DOHH2 (cell line): ENCODE data around the gene SEMA6A.

ENCODE experiments used
- H3F3A ChIP-seq: fragments of 200-600 bp; sonication (generic), shearing (Covaris generic); 2 replicates; pipeline ENCODE4 v1.6.0; 2016; ENCODE audit warnings: antibody characterized with exemption, mild to moderate bottlenecking; ENCODE audit not compliant: control insufficient read depth, insufficient read depth
- H3K27ac ChIP-seq: fragments of 200-600 bp; sonication (generic); 2 replicates; pipeline ENCODE4 v1.5.1; 2014; ENCODE audit warnings: low read depth, mild to moderate bottlenecking, low read length, moderate library complexity
- H3K27me3 ChIP-seq: fragments of 200-600 bp; sonication (generic); 2 replicates; pipeline ENCODE4 v1.6.1; 2014; ENCODE audit warnings: mild to moderate bottlenecking, low read length, mixed read lengths; ENCODE audit not compliant: control insufficient read depth
- H3K36me3 ChIP-seq: fragments of 200-600 bp; sonication (generic); 2 replicates; pipeline ENCODE4 v1.6.1; 2014; ENCODE audit warnings: mild to moderate bottlenecking, low read length, moderate library complexity, mixed read lengths; ENCODE audit not compliant: control insufficient read depth
- H3K4me1 ChIP-seq: fragments of 200-600 bp; sonication (generic); 2 replicates; pipeline ENCODE4 v1.6.1; 2014; ENCODE audit warnings: mild to moderate bottlenecking, low read length, mixed read lengths; ENCODE audit not compliant: control insufficient read depth
- H3K4me2 ChIP-seq: fragments of 200-600 bp; sonication (generic); 2 replicates; pipeline ENCODE4 v1.6.0; 2014; ENCODE audit warnings: mild to moderate bottlenecking, low read length, moderate library complexity
- H3K4me3 ChIP-seq: fragments of 200-600 bp; sonication (generic); 2 replicates; pipeline ENCODE4 v1.5.1; 2014; ENCODE audit warnings: mild to moderate bottlenecking, low read length, mixed read lengths
- H3K79me2 ChIP-seq: fragments of 200-600 bp; sonication (generic); 2 replicates; pipeline ENCODE4 v1.6.1; 2014; ENCODE audit warnings: mild to moderate bottlenecking, low read length, mixed read lengths; ENCODE audit not compliant: control insufficient read depth
- H3K9me2 ChIP-seq: fragments of 200-600 bp; sonication (generic); replicated peaks from 2 replicates; pipeline ENCODE4 v1.6.1; 2014; ENCODE audit warnings: mild to moderate bottlenecking, low read length, mixed read lengths; ENCODE audit not compliant: control insufficient read depth
- H3K9me3 ChIP-seq: fragments of 200-600 bp; sonication (generic); 2 replicates; pipeline ENCODE4 v1.6.1; 2014; ENCODE audit warnings: antibody characterized with exemption, low read length, mixed read lengths; ENCODE audit not compliant: control insufficient read depth, insufficient read depth
- H4K20me1 ChIP-seq: fragments of 200-600 bp; sonication (generic); 2 replicates; pipeline ENCODE4 v1.6.0; 2014; ENCODE audit warnings: low read depth, mild to moderate bottlenecking, antibody characterized with exemption, low read length, moderate library complexity; ENCODE audit not compliant: control insufficient read depth, insufficient read depth
- CTCF ChIP-seq: fragments of 200-600 bp; sonication (generic); IDR thresholded peaks from one replicate; pipeline ENCODE4 v1.5.1; 2014; ENCODE audit warnings: antibody characterized with exemption, mild to moderate bottlenecking, low read depth, low read length; ENCODE audit not compliant: poor library complexity, severe bottlenecking
- EZH2phosphoT487 ChIP-seq: fragments of 200-600 bp; sonication (generic); IDR thresholded peaks from 2 replicates; pipeline ENCODE4 v1.6.1; 2017; ENCODE audit warnings: borderline replicate concordance, mild to moderate bottlenecking, antibody characterized with exemption, low read length, moderate library complexity, mixed read lengths

SEMA6A gene

GRCh38 chr5:116423141-116423540 lies 151.5 kb downstream of the SEMA6A start:
- Histone ChIP-seq H3F3A (no peaks in the 10 kb centered on the region), H3K27me3 (no peaks in the 10 kb centered on the region), H4K20me1 (no peaks in the 10 kb centered on the region), H3K4me3 (no peak overlapping the region), H3K27ac (no peak overlapping the region), H3K4me2 (no peak overlapping the region), H3K79me2 (no peaks in the 10 kb centered on the region), H3K9me3 (no peaks in the 10 kb centered on the region), H3K4me1 (no peaks in the 10 kb centered on the region), H3K9me2 (no peaks in the 10 kb centered on the region), H3K36me3 (no peaks in the 10 kb centered on the region)
- TF ChIP-seq EZH2phosphoT487: no peak
- no peak for TF ChIP-seq CTCF

- Histone ChIP-seq H3K9me3 (no peaks in the 10 kb centered on the region), H3K27me3 (no peaks in the 10 kb centered on the region), H3K9me2 (no peaks in the 10 kb centered on the region), H3K4me3 (no peak overlapping the region), H3K36me3 (no peaks in the 10 kb centered on the region), H3K27ac (no peak overlapping the region), H3K4me1 (no peaks in the 10 kb centered on the region), H3K4me2 (no peak overlapping the region), H3F3A (no peaks in the 10 kb centered on the region), H3K79me2 (no peaks in the 10 kb centered on the region), H4K20me1 (no peaks in the 10 kb centered on the region)
- TF ChIP-seq EZH2phosphoT487: no peak
- TF ChIP-seq CTCF: no peak
These were observed 153.5 kb downstream of the SEMA6A start for GRCh38 chr5:116421080-116421629.

GRCh38 chr5:116420540-116420939 lies 154.1 kb downstream of the SEMA6A start:
- no peaks in the 10 kb centered on the region for H3K9me3 ChIP-seq
- H3K4me3 ChIP-seq: no peak overlapping the region
- no peaks in the 10 kb centered on the region for H3F3A ChIP-seq
- no peak overlapping the region for H3K27ac ChIP-seq
- TF ChIP-seq CTCF (no peak), EZH2phosphoT487 (no peak)
- no peaks in the 10 kb centered on the region for H3K9me2 ChIP-seq
- H4K20me1 ChIP-seq: no peaks in the 10 kb centered on the region
- no peaks in the 10 kb centered on the region for H3K4me1 ChIP-seq
- no peaks in the 10 kb centered on the region for H3K36me3 ChIP-seq
- no peaks in the 10 kb centered on the region for H3K79me2 ChIP-seq
- no peaks in the 10 kb centered on the region for H3K27me3 ChIP-seq
- no peak overlapping the region for H3K4me2 ChIP-seq

GRCh38 chr5:116419258-116419657 lies 155.4 kb downstream of the SEMA6A start:
- Histone ChIP-seq H3K27ac (no peak overlapping the region), H3K79me2 (no peaks in the 10 kb centered on the region), H3K36me3 (no peaks in the 10 kb centered on the region), H3K9me3 (no peaks in the 10 kb centered on the region), H3K4me3 (no peak overlapping the region), H4K20me1 (no peaks in the 10 kb centered on the region), H3K4me1 (no peaks in the 10 kb centered on the region), H3K9me2 (no peaks in the 10 kb centered on the region), H3K27me3 (no peaks in the 10 kb centered on the region), H3F3A (no peaks in the 10 kb centered on the region), H3K4me2 (no peak overlapping the region)
- no peak for TF ChIP-seq CTCF
- no peak for TF ChIP-seq EZH2phosphoT487
